A204.1 (cell line): Measurements from ENCODE around the gene LMO1.

ENCODE experiments used
- FAIRE-seq: peaks from 2 replicates; lab custom pipeline; 2012; peaks lifted over from hg19 to GRCh38; lab: Jason Lieb, UNC

Gene LMO1

GRCh38 chr11:8263769-8264410 is at the start of gene LMO1:
TSS of gene LMO1 (minus strand) at chr11:8263878. CDS start at chr11:8263362, 516 bp downstream.
- FAIRE-seq, result no peak

- FAIRE-seq, result no peak
Measured at GRCh38 chr11:8312986-8313385, 49.3 kb upstream of the LMO1 start.

GRCh38 chr11:8311366-8311765 is 47.7 kb upstream of the LMO1 start:
- FAIRE-seq, result no peak

- FAIRE-seq, result no peak
Measured at GRCh38 chr11:8310743-8311298, 47.1 kb upstream of the LMO1 start.

GRCh38 chr11:8309862-8310261 is 46.2 kb upstream of the LMO1 start:
- FAIRE-seq, result no peak

- FAIRE-seq, result no peak
Measured at GRCh38 chr11:8309311-8309710, 45.6 kb upstream of the LMO1 start.

- FAIRE-seq, result no peak
Measured at GRCh38 chr11:8307601-8308000, 43.9 kb upstream of the LMO1 start.

GRCh38 chr11:8301622-8302021 is 37.9 kb upstream of the LMO1 start:
- FAIRE-seq, result no peak

GRCh38 chr11:8298801-8299786 is 35.4 kb upstream of the LMO1 start:
- no peak for FAIRE-seq

- FAIRE-seq, result no peak
Measured at GRCh38 chr11:8297781-8298440, 34.2 kb upstream of the LMO1 start.

- no peak for FAIRE-seq
Measured at GRCh38 chr11:8296872-8297271, 33.2 kb upstream of the LMO1 start.

GRCh38 chr11:8296038-8296649 is 32.5 kb upstream of the LMO1 start:
- FAIRE-seq, result no peak

GRCh38 chr11:8294251-8294935 is 30.7 kb upstream of the LMO1 start:
- FAIRE-seq, result no peak

- no peak for FAIRE-seq
Measured at GRCh38 chr11:8293171-8293570, 29.5 kb upstream of the LMO1 start.

GRCh38 chr11:8292351-8292750 is 28.7 kb upstream of the LMO1 start:
- FAIRE-seq, result no peak

GRCh38 chr11:8291421-8292350 is 28.0 kb upstream of the LMO1 start:
- FAIRE-seq, result no peak

GRCh38 chr11:8290081-8290810 is 26.6 kb upstream of the LMO1 start:
- FAIRE-seq, result no peak

- no peak for FAIRE-seq
Measured at GRCh38 chr11:8289492-8289918, 25.8 kb upstream of the LMO1 start.

- no peak for FAIRE-seq
Measured at GRCh38 chr11:8288824-8289491, 25.3 kb upstream of the LMO1 start.
